NB4 (cell line): ENCODE data around the gene DAB2IP.

Source experiments
- POLR2A ChIP-seq: IDR thresholded peaks from 2 replicates; pipeline ENCODE4 v1.6.1; 2011; ENCODE audit warnings: mild to moderate bottlenecking; ENCODE audit not compliant: insufficient read length; ENCODE audit errors: extremely low read depth
- TF ChIP-seq, protein P1 (sequence below): IDR thresholded peaks from one replicate; pipeline ENCODE4 v1.5.1; 2012; ENCODE audit warnings: low read depth, low read length
- TF ChIP-seq, protein P2 (sequence below): IDR thresholded peaks from 2 replicates; pipeline ENCODE4 v1.6.1; 2011; ENCODE audit warnings: low read depth, low read length

DNA sequence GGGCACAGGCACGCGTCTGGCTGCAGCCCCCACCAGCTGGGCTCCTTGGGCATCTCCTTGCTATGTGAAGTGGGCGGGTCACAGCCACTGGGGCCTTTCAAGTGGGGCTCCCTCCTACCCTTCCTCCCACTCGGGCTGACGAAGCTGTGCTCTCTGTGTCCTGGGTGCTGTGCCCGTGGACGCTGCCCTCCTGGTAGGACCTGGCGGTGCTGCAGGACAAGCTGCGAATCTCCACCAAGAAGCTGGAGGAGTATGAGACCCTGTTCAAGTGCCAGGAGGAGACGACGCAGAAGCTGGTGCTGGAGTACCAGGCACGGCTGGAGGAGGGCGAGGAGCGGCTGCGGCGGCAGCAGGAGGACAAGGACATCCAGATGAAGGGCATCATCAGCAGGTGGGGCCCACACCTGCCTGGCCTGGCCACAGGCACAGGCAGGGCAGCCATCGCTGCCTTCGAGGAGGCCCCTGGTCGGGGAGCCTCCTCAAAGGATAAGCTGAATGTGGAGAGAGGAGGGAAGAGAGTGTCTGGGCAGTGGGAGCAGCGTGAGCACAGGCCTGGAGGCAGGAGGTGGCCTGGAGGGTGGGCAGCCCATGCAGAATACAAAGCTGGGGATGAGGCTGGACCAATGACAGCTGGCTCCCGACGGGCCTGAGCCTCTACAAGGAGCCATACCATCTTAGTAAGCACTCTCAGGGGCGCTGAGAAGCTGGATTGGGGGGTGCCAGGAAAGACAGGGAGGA, 124.7 kb downstream of the DAB2IP start:
- no peak for TF ChIP-seq POLR2A
- TF ChIP-seq, protein P1, sequence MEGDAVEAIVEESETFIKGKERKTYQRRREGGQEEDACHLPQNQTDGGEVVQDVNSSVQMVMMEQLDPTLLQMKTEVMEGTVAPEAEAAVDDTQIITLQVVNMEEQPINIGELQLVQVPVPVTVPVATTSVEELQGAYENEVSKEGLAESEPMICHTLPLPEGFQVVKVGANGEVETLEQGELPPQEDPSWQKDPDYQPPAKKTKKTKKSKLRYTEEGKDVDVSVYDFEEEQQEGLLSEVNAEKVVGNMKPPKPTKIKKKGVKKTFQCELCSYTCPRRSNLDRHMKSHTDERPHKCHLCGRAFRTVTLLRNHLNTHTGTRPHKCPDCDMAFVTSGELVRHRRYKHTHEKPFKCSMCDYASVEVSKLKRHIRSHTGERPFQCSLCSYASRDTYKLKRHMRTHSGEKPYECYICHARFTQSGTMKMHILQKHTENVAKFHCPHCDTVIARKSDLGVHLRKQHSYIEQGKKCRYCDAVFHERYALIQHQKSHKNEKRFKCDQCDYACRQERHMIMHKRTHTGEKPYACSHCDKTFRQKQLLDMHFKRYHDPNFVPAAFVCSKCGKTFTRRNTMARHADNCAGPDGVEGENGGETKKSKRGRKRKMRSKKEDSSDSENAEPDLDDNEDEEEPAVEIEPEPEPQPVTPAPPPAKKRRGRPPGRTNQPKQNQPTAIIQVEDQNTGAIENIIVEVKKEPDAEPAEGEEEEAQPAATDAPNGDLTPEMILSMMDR, result no peak
- TF ChIP-seq, protein P2, sequence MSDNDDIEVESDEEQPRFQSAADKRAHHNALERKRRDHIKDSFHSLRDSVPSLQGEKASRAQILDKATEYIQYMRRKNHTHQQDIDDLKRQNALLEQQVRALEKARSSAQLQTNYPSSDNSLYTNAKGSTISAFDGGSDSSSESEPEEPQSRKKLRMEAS, result no peak
